ENCODE data around the gene SMG5.

- TF ChIP-seq CTCF (conservative IDR thresholded peaks at IDR 0.05; ENCODE audit: low read length) (no peak), EZH2phosphoT487 (IDR thresholded peaks at IDR 0.05; ENCODE audit: borderline replicate concordance) (no peak)
These were observed 12.8 kb upstream of the SMG5 start, which contains the start of gene GLMP for GRCh38 chr1:156295391-156295947.

Measured in Loucy (cell line).